Right atrium auricular region (tissue), 2 donors: ENCODE measurements around the gene SCRN2. TPM values are rescaled to one million over a fixed set of nuclear protein-coding genes. Genes with fewer than 3 reads are reported as not detected.

Experiments
- DNase-seq: peaks from one replicate; pipeline ENCODE4 v3.0.0-alpha.2; 2019; ENCODE audit warnings: low spot score
- H3K27ac ChIP-seq, 2 donors: fragments of 200-600 bp; sonication (generic); 1 replicate in 1 of 2; 2 replicates in 1 of 2; pipeline ENCODE4 v1.5.1; 2016 to 2019
- H3K27me3 ChIP-seq, 2 donors: fragments of 200-600 bp; sonication (generic); one replicate each; pipeline versions ENCODE4 v1.5.1 to v1.6.0; 2017 to 2019
- H3K36me3 ChIP-seq: fragments of 200-600 bp; sonication (generic); one replicate; pipeline ENCODE4 v1.5.1; 2016
- H3K4me1 ChIP-seq, 2 donors: fragments of 200-600 bp; sonication (generic); one replicate each; pipeline versions ENCODE4 v1.5.1 to v1.6.0; 2017 to 2019
- H3K4me3 ChIP-seq, 2 donors: fragments of 200-600 bp; sonication (generic); 1 replicate in 1 of 2; 2 replicates in 1 of 2; pipeline ENCODE4 v1.5.1; 2017 to 2019; ENCODE audit warnings: mild to moderate bottlenecking in 1 of 2, moderate library complexity in 1 of 2
- H3K9me3 ChIP-seq, 2 donors: fragments of 200-600 bp; sonication (generic); one replicate each; pipeline ENCODE4 v1.5.1; 2019
- CTCF ChIP-seq, 2 donors: fragments of 200-600 bp; sonication (generic); IDR thresholded peaks; one replicate each; pipeline ENCODE4 v1.5.1; 2019; ENCODE audit warnings: antibody characterized with exemption in 2 of 2
- total RNA-seq, 2 donors: library from RNA; depleted of rRNA; stranded (reverse); fragments of >200 nt; gene quantifications; one replicate each; pipeline ENCODE4 v1.1.0, GENCODE V29; 2016

The SCRN2 gene
- total RNA-seq, 2 donors from 2014 or later, result 28.5 to 37.1 TPM

GRCh38 chr17:47857551-47858455 is 16.7 kb upstream of the SCRN2 start:
- H3K4me1 ChIP-seq, result peaks cover 0 to 6% of the 10 kb centered on the region in 2 donors
- no peaks in the 10 kb centered on the region for H3K36me3 ChIP-seq
- H3K27ac ChIP-seq, result no peak overlapping the region
- no peak for DNase-seq
- TF ChIP-seq CTCF (IDR thresholded peaks at IDR 0.05), result no peak
- no peaks in the 10 kb centered on the region for H3K9me3 ChIP-seq
- H3K27me3 ChIP-seq, result peaks cover 13 to 16% of the 10 kb centered on the region in 2 donors
- no peak overlapping the region for H3K4me3 ChIP-seq

GRCh38 chr17:47856830-47857229 is 15.8 kb upstream of the SCRN2 start:
- Histone ChIP-seq H3K4me3 (no peak overlapping the region), H3K27me3 (peaks cover 21 to 23% of the 10 kb centered on the region in 2 donors), H3K36me3 (no peaks in the 10 kb centered on the region), H3K9me3 (no peaks in the 10 kb centered on the region), H3K4me1 (peaks cover 0 to 11% of the 10 kb centered on the region in 2 donors), H3K27ac (no peak overlapping the region)
- no peak for DNase-seq
- no peak for TF ChIP-seq CTCF (IDR thresholded peaks at IDR 0.05)

- Histone ChIP-seq H3K36me3 (no peaks in the 10 kb centered on the region), H3K27me3 (peaks cover 22 to 29% of the 10 kb centered on the region in 2 donors), H3K27ac (no peak overlapping the region), H3K4me1 (peaks cover 0 to 22% of the 10 kb centered on the region in 2 donors), H3K9me3 (no peaks in the 10 kb centered on the region), H3K4me3 (no peak overlapping the region)
- no peak for TF ChIP-seq CTCF (IDR thresholded peaks at IDR 0.05)
- DNase-seq, result no peak
These were observed 14.7 kb upstream of the SCRN2 start for GRCh38 chr17:47855737-47856136.

- H3K9me3 ChIP-seq, result no peaks in the 10 kb centered on the region
- H3K4me1 ChIP-seq, result peaks cover 0 to 28% of the 10 kb centered on the region in 2 donors
- no peak overlapping the region for H3K27ac ChIP-seq
- H3K27me3 ChIP-seq, result peaks cover 22 to 31% of the 10 kb centered on the region in 2 donors
- no peaks in the 10 kb centered on the region for H3K36me3 ChIP-seq
- DNase-seq, result no peak
- H3K4me3 ChIP-seq, result no peak overlapping the region
- no peak for TF ChIP-seq CTCF (IDR thresholded peaks at IDR 0.05)
These were observed 12.5 kb upstream of the SCRN2 start for GRCh38 chr17:47853616-47854015.

- H3K9me3 ChIP-seq, result no peaks in the 10 kb centered on the region
- no peak overlapping the region for H3K4me3 ChIP-seq
- H3K4me1 ChIP-seq, result peaks cover 0 to 33% of the 10 kb centered on the region in 2 donors
- no peak for DNase-seq
- H3K27ac ChIP-seq, result no peak overlapping the region
- TF ChIP-seq CTCF (IDR thresholded peaks at IDR 0.05), result no peak
- H3K27me3 ChIP-seq, result peaks cover 29 to 34% of the 10 kb centered on the region in 2 donors
- H3K36me3 ChIP-seq, result no peaks in the 10 kb centered on the region
These were observed 11.3 kb upstream of the SCRN2 start for GRCh38 chr17:47852113-47852949.
